ENCODE data around the gene PEX26.

The PEX26 gene

DNA sequence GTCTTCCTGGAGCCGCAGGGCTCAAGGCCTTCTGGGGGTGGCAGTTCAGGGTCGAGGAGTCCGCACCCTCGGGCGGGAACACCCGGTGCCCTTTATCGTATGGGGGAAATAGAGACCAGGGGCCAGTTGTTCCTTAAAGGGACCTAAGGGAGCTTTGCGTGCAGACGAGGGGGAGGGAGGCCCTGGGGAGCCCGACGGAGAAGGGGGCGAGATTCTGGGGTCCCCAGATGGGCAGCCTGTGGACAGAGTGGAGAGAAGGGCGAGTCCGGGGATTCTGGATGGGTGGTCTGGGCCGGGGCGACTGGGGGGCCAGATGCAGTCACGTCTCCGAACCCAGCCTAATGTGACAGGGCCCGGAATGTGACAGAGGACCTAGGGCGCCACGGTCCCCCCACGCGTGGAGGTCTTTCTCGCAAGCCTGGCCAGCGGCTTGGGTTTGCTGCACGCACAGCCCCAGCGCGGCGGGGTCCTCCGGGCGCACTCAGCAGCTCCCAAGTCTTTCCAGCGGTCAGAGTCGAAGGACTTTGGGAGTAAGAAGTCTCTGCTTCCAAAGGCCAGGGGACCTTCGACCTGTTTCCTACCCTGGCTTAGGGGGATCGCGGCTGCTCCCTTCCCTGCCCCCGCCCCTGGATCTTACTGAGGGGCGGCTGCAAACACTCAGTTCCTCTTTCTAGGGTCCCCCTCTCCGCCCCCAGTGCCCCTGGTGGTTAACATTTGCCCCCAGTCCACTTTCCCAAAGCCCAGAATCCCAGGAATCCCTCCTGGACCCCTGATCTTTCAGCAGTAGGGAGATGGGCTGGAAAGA lies 33.4 kb downstream of the PEX26 start:
- Mint-ChIP-seq H3K9me3 (no peaks in the 10 kb centered on the region), H3K27me3 (ENCODE audit: low read depth) (peaks cover 50% of the 10 kb centered on the region), H3K4me3 (peak overlapping the region; percentile 65 to 71 (median 67)), H3K4me1 (peaks cover 22% of the 10 kb centered on the region), H3K27ac (no peak overlapping the region), H3K36me3 (ENCODE audit: low read depth) (peaks cover 4% of the 10 kb centered on the region)
- TF ChIP-seq, protein P1, sequence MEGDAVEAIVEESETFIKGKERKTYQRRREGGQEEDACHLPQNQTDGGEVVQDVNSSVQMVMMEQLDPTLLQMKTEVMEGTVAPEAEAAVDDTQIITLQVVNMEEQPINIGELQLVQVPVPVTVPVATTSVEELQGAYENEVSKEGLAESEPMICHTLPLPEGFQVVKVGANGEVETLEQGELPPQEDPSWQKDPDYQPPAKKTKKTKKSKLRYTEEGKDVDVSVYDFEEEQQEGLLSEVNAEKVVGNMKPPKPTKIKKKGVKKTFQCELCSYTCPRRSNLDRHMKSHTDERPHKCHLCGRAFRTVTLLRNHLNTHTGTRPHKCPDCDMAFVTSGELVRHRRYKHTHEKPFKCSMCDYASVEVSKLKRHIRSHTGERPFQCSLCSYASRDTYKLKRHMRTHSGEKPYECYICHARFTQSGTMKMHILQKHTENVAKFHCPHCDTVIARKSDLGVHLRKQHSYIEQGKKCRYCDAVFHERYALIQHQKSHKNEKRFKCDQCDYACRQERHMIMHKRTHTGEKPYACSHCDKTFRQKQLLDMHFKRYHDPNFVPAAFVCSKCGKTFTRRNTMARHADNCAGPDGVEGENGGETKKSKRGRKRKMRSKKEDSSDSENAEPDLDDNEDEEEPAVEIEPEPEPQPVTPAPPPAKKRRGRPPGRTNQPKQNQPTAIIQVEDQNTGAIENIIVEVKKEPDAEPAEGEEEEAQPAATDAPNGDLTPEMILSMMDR (IDR thresholded peaks at IDR 0.05; ENCODE audit: unreplicated experiment in 3 of 3): no peak

DNA sequence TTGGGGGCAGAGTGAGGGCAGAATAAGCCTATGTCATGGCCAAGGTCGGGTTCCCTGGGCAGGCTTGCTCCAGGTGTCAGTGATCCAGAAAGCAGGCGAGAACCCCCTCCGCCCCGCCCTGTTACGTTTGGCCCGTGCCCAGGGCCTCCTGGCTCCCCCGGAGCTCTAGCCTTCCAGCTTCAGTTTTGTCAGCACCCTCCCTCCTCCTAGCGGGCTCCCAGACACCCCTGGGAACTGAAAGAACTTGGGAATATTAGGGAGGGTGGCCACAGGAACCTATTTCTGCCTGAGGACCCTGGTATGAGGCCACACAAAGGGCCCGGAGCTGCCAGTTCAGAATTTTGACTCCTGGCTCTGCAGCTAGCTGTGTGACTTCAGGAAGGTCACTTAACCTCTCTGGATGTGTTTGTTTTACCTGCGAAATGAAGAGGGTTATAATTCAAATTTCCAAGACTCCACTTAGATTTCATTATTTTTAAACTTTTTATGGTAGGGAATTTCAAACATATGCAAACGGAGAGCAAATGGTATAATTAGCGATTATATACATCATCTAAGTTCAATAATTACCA lies 34.1 kb downstream of the PEX26 start:
- H3K4me1 Mint-ChIP-seq: peaks cover 22% of the 10 kb centered on the region
- H3K27me3 Mint-ChIP-seq (ENCODE audit: low read depth): peaks cover 50% of the 10 kb centered on the region
- H3K4me3 Mint-ChIP-seq: peak overlapping the region in 1 of 3 experiments; percentile 71
- TF ChIP-seq, protein P1 (IDR thresholded peaks at IDR 0.05; ENCODE audit: unreplicated experiment in 3 of 3): no peak
- no peak overlapping the region for H3K27ac Mint-ChIP-seq
- peaks cover 4% of the 10 kb centered on the region for H3K36me3 Mint-ChIP-seq (ENCODE audit: low read depth)
- H3K9me3 Mint-ChIP-seq: no peaks in the 10 kb centered on the region

DNA sequence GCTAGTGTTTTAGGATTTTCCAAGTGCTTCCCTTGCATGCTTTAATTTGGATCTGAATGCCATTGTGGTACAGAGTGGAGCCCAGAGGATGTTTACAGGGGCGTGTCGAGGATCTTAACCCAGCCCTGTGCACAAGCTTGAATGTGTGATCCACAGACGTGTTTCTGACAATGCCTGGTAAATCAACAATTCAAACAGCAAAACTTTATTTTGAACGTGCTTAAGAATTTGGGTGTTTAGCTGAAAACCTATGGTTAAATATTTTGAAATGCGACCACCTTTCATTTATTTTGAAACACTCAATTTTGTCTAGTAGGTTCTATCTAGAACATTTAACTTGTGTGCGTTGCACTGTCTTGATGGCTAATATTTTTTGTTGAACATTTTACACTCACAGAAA lies 34.6 kb downstream of the PEX26 start:
- TF ChIP-seq, protein P1 (IDR thresholded peaks at IDR 0.05; ENCODE audit: unreplicated experiment in 3 of 3): no peak
- Mint-ChIP-seq H3K4me3 (no peak overlapping the region), H3K27ac (no peak overlapping the region), H3K4me1 (peaks cover 22% of the 10 kb centered on the region), H3K36me3 (ENCODE audit: low read depth) (no peaks in the 10 kb centered on the region), H3K9me3 (no peaks in the 10 kb centered on the region), H3K27me3 (ENCODE audit: low read depth) (peaks cover 46% of the 10 kb centered on the region)

DNA sequence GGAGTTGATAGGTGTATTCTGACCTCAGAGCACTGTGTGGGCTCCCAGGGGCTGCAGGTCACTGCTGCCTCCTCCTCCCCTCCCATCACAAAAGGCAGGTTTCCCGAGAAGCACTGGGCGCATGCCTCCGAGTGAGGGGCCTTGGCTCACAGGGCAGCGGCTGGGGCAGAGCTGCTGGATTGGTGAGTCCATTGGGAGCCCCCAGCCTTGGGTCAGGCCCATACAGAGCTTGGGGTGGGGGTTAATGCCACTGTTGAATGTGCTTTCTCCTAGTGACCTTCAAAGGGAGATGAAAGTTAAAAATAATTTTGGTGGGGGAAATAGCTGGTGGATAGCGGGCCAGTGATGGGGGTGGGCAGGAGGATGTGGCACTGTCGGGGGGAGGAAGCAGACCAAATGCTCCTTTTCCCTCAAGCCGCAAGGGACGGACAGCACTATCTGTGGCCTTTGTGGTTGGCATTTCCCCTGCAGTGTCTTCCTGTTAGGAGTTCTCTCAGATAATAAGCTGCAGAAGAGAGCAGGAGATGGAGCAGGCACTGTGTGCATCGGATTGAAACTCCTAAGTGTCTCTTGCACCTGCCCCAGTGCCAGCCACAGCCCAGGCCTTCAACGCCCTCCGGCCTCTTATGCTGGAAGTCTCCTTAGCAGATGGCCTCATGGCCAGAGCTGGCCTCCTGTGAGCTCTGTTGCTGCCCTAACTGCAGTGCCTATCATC lies 36.0 kb downstream of the PEX26 start:
- Mint-ChIP-seq H3K4me3 (no peak overlapping the region), H3K36me3 (ENCODE audit: low read depth) (no peaks in the 10 kb centered on the region), H3K27me3 (ENCODE audit: low read depth) (peaks cover 38% of the 10 kb centered on the region), H3K27ac (no peak overlapping the region), H3K9me3 (no peaks in the 10 kb centered on the region), H3K4me1 (peaks cover 22% of the 10 kb centered on the region)
- TF ChIP-seq, protein P1 (IDR thresholded peaks at IDR 0.05; ENCODE audit: unreplicated experiment in 3 of 3): no peak

DNA sequence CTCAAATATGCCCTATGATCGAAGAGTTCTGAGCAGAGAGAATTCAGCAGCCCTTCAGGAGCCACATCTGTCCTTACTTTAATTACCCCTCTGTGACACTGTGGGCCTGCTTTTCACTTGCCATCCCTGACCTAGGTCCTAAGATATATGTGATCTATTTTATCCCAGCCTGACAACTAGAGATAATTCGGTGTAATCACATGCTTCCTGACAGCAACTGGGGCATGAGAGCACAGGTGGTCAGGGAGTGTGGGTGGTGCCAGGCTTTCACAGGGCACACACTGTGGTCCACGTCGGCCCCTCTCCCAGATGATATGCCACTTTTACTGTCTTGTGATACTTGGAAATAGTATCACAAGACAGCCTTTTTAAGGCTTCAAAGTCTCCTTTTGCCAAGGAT lies 36.7 kb downstream of the PEX26 start:
- Mint-ChIP-seq H3K36me3 (ENCODE audit: low read depth) (no peaks in the 10 kb centered on the region), H3K4me1 (peaks cover 20% of the 10 kb centered on the region), H3K27ac (no peak overlapping the region), H3K4me3 (no peak overlapping the region), H3K9me3 (no peaks in the 10 kb centered on the region), H3K27me3 (ENCODE audit: low read depth) (peaks cover 31% of the 10 kb centered on the region)
- TF ChIP-seq, protein P1 (IDR thresholded peaks at IDR 0.05; ENCODE audit: unreplicated experiment in 3 of 3): no peak
